SHP77 (cell line): Measurements from ENCODE around the gene FHIP1A.

Source experiments
- DNase-seq, 2 experiments: peaks; one replicate each; lab custom pipeline; 2025; lab: John Stamatoyannopoulos, UW

FHIP1A gene

DNA sequence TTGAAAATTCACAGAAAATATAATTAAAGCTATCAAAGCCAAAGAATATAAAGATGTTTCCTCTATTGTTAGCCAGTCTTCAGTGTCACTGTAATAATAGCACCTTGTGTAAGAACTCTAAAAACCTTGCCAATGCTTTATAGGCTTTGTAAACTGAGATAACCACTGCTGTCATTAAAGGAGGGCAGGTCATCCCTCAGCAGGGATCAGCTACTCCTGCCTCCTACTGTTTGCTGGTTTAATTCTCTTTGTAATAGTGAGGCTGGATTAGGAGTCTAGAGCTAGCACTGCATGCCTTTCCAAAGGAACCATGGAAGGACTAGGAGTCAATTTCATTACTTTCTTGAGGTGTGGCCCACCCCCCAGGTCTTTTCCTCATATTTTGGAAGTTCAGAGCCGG is 46.2 kb downstream of the FHIP1A start:
- no peak for DNase-seq

DNA sequence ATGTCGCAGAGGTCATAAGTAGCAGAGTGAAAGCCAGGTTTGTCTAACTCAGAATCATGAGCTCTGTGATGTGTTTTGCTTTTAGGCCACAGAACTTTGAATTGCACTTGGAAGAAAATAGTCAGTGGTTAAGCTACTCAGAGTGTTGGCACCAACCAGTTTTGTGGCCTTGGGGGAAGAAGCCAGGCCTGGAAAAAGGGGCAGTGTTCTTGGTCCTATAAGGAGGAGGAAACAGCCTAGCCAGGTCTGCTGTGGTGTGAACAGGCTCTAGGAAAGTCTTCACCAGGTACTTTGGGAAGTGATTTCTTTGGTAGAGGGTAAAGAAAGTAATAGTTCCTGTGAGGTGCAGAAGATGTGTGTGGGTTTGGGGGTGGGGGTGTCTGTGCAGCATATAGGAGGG is 49.2 kb downstream of the FHIP1A start:
- DNase-seq, result no peak
